A549 treated with AZD9567 at 1 μM for 4 hours (cell line): Measurements from ENCODE around the gene CNTLN. TPM values are rescaled to one million over a fixed set of nuclear protein-coding genes. Genes with fewer than 3 reads are reported as not detected.

Experiments
- total RNA-seq: library from RNA; stranded (reverse); fragments of 200-300 nt; extraction: Qiagen RNA extraction; gene quantifications from 5 replicates; pipeline ENCODE4 v1.2.3, GENCODE V29; 2022; ENCODE audit not compliant: insufficient read depth

The CNTLN gene, protein sequence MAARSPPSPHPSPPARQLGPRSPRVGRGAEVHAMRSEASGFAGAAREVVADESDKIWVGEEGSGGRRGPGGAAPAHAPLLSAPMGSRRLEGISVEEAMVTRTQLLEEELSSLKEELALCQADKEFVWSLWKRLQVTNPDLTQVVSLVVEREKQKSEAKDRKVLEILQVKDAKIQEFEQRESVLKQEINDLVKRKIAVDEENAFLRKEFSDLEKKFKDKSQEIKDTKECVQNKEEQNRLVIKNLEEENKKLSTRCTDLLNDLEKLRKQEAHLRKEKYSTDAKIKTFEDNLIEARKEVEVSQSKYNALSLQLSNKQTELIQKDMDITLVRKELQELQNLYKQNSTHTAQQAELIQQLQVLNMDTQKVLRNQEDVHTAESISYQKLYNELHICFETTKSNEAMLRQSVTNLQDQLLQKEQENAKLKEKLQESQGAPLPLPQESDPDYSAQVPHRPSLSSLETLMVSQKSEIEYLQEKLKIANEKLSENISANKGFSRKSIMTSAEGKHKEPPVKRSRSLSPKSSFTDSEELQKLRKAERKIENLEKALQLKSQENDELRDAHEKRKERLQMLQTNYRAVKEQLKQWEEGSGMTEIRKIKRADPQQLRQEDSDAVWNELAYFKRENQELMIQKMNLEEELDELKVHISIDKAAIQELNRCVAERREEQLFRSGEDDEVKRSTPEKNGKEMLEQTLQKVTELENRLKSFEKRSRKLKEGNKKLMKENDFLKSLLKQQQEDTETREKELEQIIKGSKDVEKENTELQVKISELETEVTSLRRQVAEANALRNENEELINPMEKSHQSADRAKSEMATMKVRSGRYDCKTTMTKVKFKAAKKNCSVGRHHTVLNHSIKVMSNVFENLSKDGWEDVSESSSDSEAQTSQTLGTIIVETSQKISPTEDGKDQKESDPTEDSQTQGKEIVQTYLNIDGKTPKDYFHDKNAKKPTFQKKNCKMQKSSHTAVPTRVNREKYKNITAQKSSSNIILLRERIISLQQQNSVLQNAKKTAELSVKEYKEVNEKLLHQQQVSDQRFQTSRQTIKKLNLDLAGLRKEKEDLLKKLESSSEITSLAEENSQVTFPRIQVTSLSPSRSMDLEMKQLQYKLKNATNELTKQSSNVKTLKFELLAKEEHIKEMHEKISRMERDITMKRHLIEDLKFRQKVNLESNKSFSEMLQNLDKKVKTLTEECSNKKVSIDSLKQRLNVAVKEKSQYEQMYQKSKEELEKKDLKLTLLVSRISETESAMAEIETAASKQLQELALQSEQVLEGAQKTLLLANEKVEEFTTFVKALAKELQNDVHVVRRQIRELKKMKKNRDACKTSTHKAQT (N-terminal part only)
- 4.1 to 5.3 TPM (median 4.9 TPM) in 5 replicates for total RNA-seq

DNA sequence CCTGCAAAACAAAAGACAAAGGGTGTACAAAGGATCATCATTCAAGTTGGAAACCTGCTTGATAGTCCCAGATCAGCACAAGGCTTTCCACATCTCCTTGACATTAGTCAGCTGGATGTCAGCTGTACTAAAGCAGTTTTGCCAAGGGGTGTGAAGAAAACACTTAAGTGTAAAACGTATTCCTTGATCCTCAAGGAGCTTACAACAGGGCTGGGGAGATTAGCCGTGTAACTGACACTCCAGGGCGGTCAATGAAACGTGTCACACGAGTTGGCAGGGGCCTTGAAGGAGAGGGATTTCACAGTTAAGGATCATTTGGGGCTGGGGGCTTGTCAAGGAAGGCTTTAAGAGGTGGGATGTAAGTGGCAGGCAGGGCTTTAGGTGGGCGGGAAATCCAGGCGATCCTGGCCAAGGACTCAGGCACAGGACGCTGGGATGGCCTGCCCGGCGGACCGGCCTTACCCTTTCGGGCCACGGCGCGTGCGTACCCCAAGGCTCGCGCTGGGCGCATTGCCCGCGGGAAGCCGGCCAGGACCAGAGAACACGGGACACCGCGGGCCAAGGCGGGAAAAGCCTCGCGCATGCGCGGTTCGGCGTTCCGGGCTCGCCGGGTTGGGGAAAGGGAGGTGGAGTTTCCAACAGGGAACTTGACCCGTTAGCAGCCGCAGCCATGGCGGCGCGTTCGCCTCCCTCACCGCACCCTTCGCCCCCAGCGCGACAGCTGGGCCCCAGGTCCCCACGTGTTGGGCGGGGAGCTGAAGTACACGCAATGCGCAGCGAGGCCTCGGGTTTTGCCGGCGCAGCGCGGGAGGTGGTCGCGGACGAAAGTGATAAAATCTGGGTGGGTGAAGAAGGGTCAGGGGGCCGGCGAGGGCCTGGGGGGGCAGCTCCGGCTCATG is at the start of gene CNTLN:
CNTLN (plus strand) TSS at position 645 of the 899 bp plus-strand sequence; CDS start at position 671, 26 bp downstream.

